GM12872 (cell line): Measurements from ENCODE around the gene KCNG1.

Source experiments
- TF ChIP-seq, protein P1 (sequence below): IDR thresholded peaks from 3 replicates; pipeline ENCODE4 v1.5.1; 2011; ENCODE audit warnings: low read depth, mild to moderate bottlenecking, low read length, moderate library complexity; ENCODE audit not compliant: insufficient read depth

KCNG1 gene

DNA sequence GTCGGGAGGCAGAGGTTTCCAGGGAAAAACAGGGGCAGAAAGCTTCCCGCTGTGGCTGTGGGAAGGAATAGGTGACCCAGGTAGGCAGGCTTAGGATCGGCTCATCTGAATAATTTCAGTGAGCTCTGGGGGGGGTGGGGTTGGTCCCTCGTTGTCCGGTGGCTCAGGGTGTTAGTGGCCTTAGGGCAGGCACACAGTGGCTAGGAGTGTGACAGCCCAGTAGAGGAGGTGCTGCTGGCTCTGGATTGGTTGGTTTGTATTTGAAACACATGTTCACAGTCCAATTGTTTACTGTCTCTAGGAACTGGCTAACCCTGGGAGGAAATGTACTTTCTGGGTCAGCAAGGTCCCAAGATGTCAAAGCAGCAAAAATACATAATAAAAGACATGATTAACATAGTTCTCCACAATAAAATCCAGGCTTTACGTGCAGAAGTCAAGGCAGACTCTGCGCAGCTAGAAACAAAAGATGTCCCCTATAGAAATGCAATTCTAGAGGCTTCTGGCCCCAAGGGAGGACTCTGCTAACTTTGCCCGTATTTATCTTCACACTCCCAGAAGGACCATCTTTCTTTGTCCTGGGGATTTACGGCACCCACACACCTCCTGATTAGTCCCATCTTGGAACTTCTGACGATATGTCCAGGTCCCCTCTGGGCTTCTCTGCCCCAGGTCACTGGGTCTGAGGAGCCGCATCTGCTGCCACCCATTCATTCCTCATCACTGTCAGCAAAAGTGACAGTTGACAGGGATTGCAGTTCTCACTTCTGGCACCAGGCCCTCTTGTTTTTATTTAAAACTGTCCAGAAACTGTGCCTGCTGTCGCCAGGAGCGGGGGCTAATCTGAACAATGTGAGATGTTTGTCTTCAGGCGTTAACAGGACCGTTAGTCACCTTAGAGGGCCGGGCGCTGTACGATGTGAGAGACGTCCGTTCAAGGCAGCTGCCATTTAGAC is 45.6 kb downstream of the KCNG1 start:
- TF ChIP-seq, protein P1, sequence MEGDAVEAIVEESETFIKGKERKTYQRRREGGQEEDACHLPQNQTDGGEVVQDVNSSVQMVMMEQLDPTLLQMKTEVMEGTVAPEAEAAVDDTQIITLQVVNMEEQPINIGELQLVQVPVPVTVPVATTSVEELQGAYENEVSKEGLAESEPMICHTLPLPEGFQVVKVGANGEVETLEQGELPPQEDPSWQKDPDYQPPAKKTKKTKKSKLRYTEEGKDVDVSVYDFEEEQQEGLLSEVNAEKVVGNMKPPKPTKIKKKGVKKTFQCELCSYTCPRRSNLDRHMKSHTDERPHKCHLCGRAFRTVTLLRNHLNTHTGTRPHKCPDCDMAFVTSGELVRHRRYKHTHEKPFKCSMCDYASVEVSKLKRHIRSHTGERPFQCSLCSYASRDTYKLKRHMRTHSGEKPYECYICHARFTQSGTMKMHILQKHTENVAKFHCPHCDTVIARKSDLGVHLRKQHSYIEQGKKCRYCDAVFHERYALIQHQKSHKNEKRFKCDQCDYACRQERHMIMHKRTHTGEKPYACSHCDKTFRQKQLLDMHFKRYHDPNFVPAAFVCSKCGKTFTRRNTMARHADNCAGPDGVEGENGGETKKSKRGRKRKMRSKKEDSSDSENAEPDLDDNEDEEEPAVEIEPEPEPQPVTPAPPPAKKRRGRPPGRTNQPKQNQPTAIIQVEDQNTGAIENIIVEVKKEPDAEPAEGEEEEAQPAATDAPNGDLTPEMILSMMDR = no peak

DNA sequence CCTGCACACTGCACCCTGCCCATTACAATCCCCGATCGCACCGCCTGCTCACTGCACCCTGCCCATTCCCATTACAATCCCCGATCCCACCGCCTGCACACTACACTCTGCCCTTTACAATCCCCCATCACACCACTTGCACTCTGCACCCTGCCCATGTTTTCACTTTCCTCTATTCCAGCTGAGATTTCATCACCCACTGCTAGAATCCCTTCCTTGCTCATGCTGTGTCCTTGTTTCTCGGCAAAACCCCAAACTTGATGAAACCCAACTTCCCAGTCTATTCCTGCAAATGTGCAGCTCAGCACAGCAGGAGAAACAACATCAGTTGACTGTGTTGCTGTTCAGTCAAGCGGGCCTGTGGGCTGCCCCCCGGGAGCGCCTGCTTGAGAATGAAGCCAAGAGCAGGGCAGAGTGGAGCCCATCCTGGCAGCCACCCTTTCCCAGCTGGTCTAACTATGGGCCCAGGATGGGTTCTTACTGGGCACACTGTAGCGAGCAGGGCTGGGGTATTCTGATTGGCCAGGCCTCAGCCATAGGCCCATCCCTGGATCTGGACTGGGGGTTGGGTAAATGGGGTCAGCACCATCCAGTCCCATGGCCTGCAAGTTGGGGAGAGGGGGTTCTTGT is 47.1 kb downstream of the KCNG1 start:
- TF ChIP-seq, protein P1 = no peak

DNA sequence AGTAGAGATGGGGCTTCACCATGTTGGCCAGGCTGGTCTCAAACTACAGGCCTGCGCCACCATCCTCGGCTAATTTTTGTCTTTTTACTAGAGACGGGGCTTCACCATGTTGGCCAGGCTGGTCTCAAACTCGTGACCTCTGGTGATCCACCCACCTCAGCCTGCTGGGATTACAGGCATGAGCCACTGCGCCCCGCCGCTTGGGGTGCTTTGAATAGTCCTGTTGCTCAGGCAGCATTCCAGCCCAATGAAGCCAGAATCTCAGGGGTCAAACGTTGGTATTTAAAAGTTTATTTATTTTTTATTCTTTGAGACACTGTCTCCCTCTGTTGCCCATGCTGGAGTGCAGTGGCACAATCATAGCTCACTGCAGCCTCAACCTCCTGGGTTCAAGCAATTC is 53.0 kb downstream of the KCNG1 start:
- TF ChIP-seq, protein P1 = no peak

DNA sequence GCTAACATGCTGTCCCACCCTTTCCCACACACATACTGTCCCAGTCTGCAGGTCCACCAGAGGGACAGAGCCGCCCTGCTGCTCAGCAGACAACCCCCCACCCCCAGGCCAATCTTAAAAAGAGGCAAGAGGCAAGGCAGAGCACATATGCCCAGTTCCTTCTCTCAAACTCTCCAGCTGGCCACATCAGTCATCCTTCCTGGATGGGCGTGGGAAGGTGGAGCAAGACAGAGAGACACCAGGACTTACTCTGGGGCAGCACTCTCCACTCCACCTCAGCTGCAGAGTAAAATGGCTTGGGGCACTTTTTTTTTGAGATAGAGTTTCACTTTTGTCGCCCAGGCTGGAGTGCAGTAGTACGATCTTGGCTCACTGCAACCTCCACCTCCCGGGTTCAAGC is 53.5 kb downstream of the KCNG1 start:
- TF ChIP-seq, protein P1 = no peak

DNA sequence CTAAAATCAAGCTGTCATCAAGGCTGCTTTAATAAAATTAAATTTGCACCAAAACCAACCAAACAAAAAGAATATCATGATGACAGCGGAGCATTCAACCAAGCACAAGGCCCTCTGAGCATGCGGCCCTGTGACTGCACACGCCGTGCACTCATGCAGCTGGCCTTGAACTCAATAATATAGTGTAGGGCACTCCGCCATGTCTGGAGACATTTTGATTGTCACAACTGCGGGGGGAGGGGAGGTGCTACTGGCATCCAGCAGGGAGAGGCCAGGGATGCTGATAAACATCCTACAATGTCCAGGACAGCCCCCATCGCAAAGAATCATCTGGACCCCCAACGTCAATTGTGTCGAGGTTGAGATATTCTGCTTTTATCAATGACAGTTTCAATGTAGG is 54.6 kb downstream of the KCNG1 start:
- TF ChIP-seq, protein P1 = no peak

DNA sequence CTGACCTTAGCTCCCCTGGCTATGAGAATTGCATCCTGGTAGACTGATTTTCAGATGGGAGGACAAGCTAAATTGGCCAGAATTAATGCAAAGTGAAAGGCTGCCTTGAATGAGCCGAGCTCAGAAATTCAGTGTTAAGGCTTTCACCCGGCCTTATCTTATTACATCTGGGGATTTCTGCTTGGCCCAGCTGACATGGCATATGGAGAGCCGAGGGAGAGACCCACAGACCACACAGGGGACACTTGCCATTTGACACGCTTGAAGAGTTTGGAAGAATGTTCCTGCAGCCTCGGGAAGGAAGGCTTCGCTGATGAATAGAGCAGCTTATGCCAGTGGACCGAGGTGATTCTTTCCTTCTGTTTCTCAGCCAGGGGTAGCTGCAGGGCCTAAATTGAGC is 55.3 kb downstream of the KCNG1 start:
- TF ChIP-seq, protein P1 = no peak

- TF ChIP-seq, protein P1 = no peak
These were observed 63.3 kb downstream of the KCNG1 start for GRCh38 chr20:50959543-50960126.
